Uterine smooth muscle cell (primary cell): ENCODE data around the gene EXOSC6. TPM values are rescaled to one million over a fixed set of nuclear protein-coding genes. Genes with fewer than 3 reads are reported as not detected.

Experiments used
- total RNA-seq: library from RNA; depleted of rRNA; stranded (reverse); fragments of >200 nt; gene quantifications from 2 replicates; pipeline ENCODE4 v1.2.3, GENCODE V29; 2014

Gene EXOSC6
- total RNA-seq = 41.1 and 73.4 TPM in 2 replicates

DNA sequence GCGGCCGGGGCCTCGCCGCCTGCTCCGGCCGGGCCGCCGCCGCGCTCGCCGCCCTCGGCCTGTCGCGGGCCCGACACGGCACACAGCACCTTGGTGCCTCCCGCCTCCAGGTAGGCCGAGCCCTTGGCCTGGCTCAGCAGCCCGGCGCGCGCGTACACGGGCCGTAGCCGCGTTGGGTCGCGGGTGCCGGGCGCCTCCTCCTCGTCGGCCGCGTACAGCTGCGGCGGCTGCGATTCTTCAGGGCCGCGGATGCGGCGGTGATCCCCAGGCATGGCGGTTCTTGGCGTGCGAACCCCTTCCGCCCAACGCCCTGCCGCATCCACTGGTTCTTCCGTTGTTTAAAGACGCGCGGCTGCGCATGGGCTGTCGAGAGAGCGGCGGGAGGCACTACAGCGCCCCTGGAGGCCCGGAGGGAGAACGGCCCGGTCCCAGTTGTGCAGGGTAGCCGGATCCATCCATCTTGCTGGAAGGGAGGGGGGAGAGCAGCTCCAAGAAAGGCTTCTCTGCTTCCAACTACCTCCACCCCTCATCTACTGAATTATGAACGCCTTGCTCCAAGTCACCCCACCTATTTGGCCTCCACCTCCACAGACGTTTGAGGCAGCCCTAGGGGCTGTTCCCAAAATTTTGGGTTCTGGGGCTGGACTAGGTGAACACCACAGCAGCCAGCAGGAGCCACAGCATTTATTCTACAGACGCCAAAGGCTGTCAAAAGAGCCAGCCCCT lies at the start of gene EXOSC6:
EXOSC6 (minus strand) TSS at position 312 of the 726 bp plus-strand sequence; CDS start at position 272, 40 bp downstream.

GRCh38 chr16:70298988-70299938 lies 47.5 kb upstream of the EXOSC6 start, which contains the start of gene DDX19B:
DDX19B (plus strand) TSS chr16:70299186; CDS start chr16:70299298, 112 bp downstream.

DNA sequence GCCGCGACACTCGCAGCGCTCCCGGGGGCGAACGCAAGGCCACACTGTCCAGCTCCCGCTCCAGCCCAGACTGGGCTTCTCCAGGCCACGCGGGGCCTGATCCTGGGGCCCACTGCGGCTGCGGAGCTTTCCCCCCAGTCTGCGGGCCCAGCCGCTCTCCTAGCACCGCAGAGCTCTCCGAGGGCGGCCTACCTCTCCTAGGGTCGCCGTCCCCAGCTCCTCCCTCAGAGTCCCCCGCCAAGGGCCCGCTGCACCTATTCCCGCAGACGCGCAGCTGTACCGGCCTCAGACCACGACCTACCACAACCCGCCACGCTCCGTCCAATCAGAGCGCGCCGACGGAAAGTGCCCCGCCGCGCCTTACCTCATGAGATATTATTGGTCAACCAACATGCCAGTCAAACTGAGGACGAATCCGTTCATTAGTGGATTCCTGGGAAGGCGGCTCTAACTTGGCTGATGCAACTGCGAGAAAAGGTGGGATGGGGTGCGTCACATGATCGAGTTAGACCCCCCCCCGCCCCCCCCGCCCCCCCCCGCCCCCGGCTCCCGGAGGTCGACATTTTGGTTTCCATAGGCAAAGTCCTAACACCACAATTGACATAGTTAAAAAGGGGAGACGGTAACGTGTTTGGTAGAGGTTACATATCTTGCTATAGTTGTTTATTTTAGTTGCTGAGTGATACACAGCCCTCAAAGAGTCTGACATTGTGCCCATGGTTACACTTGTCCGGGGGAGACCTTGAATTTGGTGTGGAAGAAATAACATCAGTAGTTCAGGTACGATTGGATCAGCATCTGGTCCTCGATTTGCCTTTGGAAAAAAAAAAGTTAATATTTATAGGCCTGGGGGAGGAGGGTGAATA lies 37.7 kb upstream of the EXOSC6 start, which contains the start of gene AARS1:
AARS1 (minus strand) TSS at position 278 of the 866 bp plus-strand sequence. CDS start 6,743 bp downstream, outside the sequence.

Other genes starting within 250 kb of the EXOSC6 start
- gene PDPR, start 137.6 kb downstream of the EXOSC6 start, total RNA-seq = 9.4 and 18.6 TPM in 2 replicates
- gene CLEC18C, start 78.2 kb downstream of the EXOSC6 start, total RNA-seq = 0.25 TPM in 1 of 2 replicates, not detected in the other
- gene AARS1, start 37.6 kb upstream of the EXOSC6 start, total RNA-seq = 326 and 581 TPM in 2 replicates
- 21.5 and 28.6 TPM in 2 replicates for gene DDX19B, start 47.2 kb upstream of the EXOSC6 start, total RNA-seq
- gene DDX19A, start 95.0 kb upstream of the EXOSC6 start, total RNA-seq = 43.0 and 44.3 TPM in 2 replicates
- 20.9 and 21.4 TPM in 2 replicates for gene ST3GAL2, start 187.2 kb upstream of the EXOSC6 start, total RNA-seq
- gene FCSK, start 202.7 kb upstream of the EXOSC6 start, total RNA-seq = 11.6 and 14.7 TPM in 2 replicates